GM12891 (cell line): ENCODE results near the gene C2orf92.

Experiments used
- PAX5 ChIP-seq: IDR thresholded peaks from 2 replicates; pipeline ENCODE4 v1.6.1; 2011; ENCODE audit warnings: low read length, moderate library complexity, mild to moderate bottlenecking; ENCODE audit not compliant: insufficient read depth, severe bottlenecking
- POLR2A ChIP-seq: IDR thresholded peaks from 2 replicates; pipeline ENCODE4 v1.6.1; 2011; ENCODE audit warnings: low read depth, low read length, control low read depth
- POLR2AphosphoS5 ChIP-seq: IDR thresholded peaks from 2 replicates; pipeline ENCODE4 v1.6.1; 2011; ENCODE audit warnings: low read depth, low read length, control low read depth
- POU2F2 ChIP-seq: IDR thresholded peaks from 2 replicates; pipeline ENCODE4 v1.6.1; 2011; ENCODE audit warnings: low read depth, mild to moderate bottlenecking, control low read depth, low read length, moderate library complexity
- SPI1 ChIP-seq: IDR thresholded peaks from 2 replicates; pipeline ENCODE4 v1.6.1; 2011; ENCODE audit warnings: low read depth, low read length, control low read depth
- TAF1 ChIP-seq: IDR thresholded peaks from 2 replicates; pipeline ENCODE4 v1.6.1; 2011; ENCODE audit warnings: low read depth, low read length, control low read depth

GRCh38 chr2:97659256-97660043, 10.1 kb upstream of the C2orf92 start:
- TF ChIP-seq TAF1 (no peak), POLR2AphosphoS5 (no peak), POLR2A (no peak), SPI1 (no peak), POU2F2 (no peak), PAX5 (no peak)
